ENCODE results near the gene GLI2. TPM values are rescaled to one million over a fixed set of nuclear protein-coding genes. Genes with fewer than 3 reads are reported as not detected.

Gene GLI2
- polyA plus RNA-seq, 4 donors = 1.2 to 3.6 TPM; not detected in 2

DNA sequence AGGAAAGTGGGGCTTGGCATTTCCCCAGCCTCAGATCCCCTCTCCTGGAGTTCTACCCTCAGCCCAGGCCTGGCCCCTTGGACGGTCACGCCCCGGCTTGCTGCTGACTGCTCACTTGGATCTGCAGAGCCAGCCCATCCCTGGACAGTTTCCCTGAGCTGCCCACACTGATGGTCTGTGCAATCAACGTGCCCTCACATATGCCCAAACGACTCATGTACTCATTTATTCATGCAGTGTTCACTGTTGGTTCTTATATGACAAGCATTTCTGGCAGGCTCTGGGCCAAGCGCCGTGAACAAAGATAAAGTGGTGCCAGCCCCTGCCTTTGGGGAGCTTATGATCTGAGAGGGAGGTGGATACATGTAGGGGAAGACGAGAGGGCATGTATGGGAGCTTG is 20.3 kb upstream of the GLI2 start:
- FAIRE-seq (no peak), DNase-seq (no peak)
- no peak overlapping the region for H3K27ac ChIP-seq (ENCODE audit: low read depth in 1 of 3, low read length in 2 of 3)
- no peak overlapping the region for H3K4me3 ChIP-seq (ENCODE audit: low read depth in 1 of 3, low read length in 3 of 3)
- no peaks in the 10 kb centered on the region for H3K9me3 ChIP-seq (ENCODE audit: control insufficient read depth in 2 of 2, insufficient read depth in 1 of 2, low read depth in 1 of 2, low read length in 1 of 2)
- no peaks in the 10 kb centered on the region for H3K4me1 ChIP-seq (ENCODE audit: control insufficient read depth in 3 of 3, insufficient read depth in 2 of 3, low read depth in 1 of 3, low read length in 2 of 3)
- H3K27me3 ChIP-seq (ENCODE audit: control insufficient read depth in 3 of 3, insufficient read depth in 3 of 3, low read length in 3 of 3) = peaks cover 0 to 29% (median 0%) of the 10 kb centered on the region in 3 donors
- 54 to 77% (median 73%) methylated on average over 8 of the region's 8 CpGs for WGBS, 3 donors
- no peaks in the 10 kb centered on the region for H3K36me3 ChIP-seq (ENCODE audit: control insufficient read depth in 3 of 3, insufficient read depth in 2 of 3, low read depth in 1 of 3, low read length in 3 of 3)

DNA sequence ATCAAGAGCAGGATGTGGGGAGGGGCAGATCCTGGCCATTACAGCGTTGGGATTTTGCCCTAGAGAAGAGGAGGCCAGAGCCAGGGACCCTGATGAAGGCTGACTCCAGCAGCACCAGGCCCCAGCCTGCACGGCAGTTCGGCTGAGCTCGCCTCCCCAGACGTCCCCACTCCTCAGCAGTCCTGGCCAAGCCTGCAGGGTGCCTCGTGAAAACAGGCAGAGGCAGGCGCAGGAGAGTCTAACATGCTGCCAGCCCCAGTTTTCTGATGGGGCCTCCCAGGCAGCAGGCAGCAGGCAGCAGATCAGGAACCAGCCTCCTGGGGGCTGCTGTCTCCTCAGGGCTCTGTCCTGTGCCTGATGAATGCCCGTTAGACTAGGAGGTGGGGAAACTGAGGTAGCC is 19.7 kb upstream of the GLI2 start:
- DNase-seq = no peak
- no peaks in the 10 kb centered on the region for H3K4me1 ChIP-seq (ENCODE audit: control insufficient read depth in 3 of 3, insufficient read depth in 2 of 3, low read depth in 1 of 3, low read length in 2 of 3)
- H3K27me3 ChIP-seq (ENCODE audit: control insufficient read depth in 3 of 3, insufficient read depth in 3 of 3, low read length in 3 of 3) = peaks cover 0 to 27% (median 0%) of the 10 kb centered on the region in 3 donors
- WGBS, 3 donors = 58 to 75% (median 72%) methylated on average over 8 of the region's 8 CpGs
- no peak overlapping the region for H3K4me3 ChIP-seq (ENCODE audit: low read depth in 1 of 3, low read length in 3 of 3)
- no peak overlapping the region for H3K27ac ChIP-seq (ENCODE audit: low read depth in 1 of 3, low read length in 2 of 3)
- FAIRE-seq = no peak
- H3K9me3 ChIP-seq (ENCODE audit: control insufficient read depth in 2 of 2, insufficient read depth in 1 of 2, low read depth in 1 of 2, low read length in 1 of 2) = no peaks in the 10 kb centered on the region
- no peaks in the 10 kb centered on the region for H3K36me3 ChIP-seq (ENCODE audit: control insufficient read depth in 3 of 3, insufficient read depth in 2 of 3, low read depth in 1 of 3, low read length in 3 of 3)

DNA sequence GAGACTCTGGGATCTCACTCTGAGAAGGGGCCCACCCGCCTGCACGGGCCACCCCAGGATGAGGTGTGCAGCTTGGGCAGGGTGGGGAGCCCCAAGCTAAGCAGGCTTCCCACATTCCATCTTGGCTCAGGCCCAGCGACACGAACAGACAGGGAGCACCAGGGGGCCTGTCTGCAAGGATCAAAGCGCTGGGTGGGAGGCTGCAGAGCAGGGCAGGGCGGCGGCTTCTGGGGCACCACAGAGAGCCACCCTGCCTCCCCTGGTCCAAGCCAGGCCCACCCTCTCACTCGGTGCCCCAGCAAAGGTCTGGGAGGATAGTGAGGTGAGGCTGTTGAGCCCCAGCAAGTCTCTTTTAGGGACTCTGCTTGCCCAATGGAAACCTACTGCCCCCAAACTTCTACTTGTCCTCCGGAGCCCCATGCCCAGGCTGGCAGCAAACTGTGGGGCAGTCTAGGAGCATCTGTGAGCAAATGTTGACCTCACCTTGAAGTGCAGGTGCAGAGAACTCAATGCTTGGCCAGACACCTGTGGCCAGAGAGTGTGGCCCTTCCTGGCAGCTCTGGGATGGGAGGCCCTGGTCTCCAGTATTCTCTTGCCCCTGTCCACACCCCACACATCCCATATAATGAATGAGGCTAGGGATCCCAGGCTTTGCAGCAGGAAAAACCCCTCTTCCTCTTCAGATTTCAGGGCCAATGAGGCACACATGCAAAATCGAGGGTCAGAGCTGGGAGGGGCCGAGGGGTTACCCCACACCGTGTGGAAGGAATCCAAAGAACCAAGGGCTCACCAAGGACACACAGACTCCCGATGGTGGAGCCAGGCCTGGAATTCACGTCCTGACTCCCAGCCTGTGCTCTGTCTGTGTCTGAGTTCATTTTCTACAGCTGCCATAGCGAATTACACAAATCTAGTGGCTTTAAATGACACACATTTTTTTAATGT is 18.8 kb upstream of the GLI2 start:
- Histone ChIP-seq H3K4me3 (ENCODE audit: low read depth in 1 of 3, low read length in 3 of 3) (no peak overlapping the region), H3K27me3 (ENCODE audit: control insufficient read depth in 3 of 3, insufficient read depth in 3 of 3, low read length in 3 of 3) (peaks cover 0 to 17% (median 0%) of the 10 kb centered on the region in 3 donors), H3K9me3 (ENCODE audit: control insufficient read depth in 2 of 2, insufficient read depth in 1 of 2, low read depth in 1 of 2, low read length in 1 of 2) (no peaks in the 10 kb centered on the region), H3K4me1 (ENCODE audit: control insufficient read depth in 3 of 3, insufficient read depth in 2 of 3, low read depth in 1 of 3, low read length in 2 of 3) (no peaks in the 10 kb centered on the region), H3K36me3 (ENCODE audit: control insufficient read depth in 3 of 3, insufficient read depth in 2 of 3, low read depth in 1 of 3, low read length in 3 of 3) (no peaks in the 10 kb centered on the region), H3K27ac (ENCODE audit: low read depth in 1 of 3, low read length in 2 of 3) (no peak overlapping the region)
- FAIRE-seq = no peak
- 58 to 76% (median 67%) methylated on average over 15 of the region's 15 CpGs for WGBS, 3 donors
- no peak for DNase-seq

DNA sequence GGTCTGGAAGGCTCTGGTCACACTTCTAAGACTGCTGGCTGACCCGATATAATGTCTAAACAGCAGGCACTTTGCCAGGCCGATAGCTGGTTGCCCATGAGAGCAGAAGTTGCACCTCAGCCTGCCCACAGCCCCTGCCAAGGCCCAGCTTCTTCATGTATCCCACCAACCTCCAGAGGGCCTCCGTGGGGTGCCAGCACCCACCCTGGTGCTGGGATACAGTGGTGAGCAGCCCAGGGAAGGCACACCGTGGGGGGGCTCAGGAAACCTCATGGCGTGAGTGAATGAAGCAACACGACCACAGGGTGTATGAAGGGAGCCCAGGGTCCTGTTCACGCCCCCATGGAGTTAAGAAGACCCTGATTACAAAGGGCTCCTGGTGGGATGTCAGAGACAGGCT is 16.2 kb upstream of the GLI2 start:
- Histone ChIP-seq H3K9me3 (ENCODE audit: control insufficient read depth in 2 of 2, insufficient read depth in 1 of 2, low read depth in 1 of 2, low read length in 1 of 2) (peaks cover 0 to 3% of the 10 kb centered on the region in 2 donors), H3K27ac (ENCODE audit: low read depth in 1 of 3, low read length in 2 of 3) (no peak overlapping the region), H3K4me3 (ENCODE audit: low read depth in 1 of 3, low read length in 3 of 3) (no peak overlapping the region), H3K36me3 (ENCODE audit: control insufficient read depth in 3 of 3, insufficient read depth in 2 of 3, low read depth in 1 of 3, low read length in 3 of 3) (no peaks in the 10 kb centered on the region), H3K27me3 (ENCODE audit: control insufficient read depth in 3 of 3, insufficient read depth in 3 of 3, low read length in 3 of 3) (peaks cover 0 to 16% (median 2%) of the 10 kb centered on the region in 3 donors), H3K4me1 (ENCODE audit: control insufficient read depth in 3 of 3, insufficient read depth in 2 of 3, low read depth in 1 of 3, low read length in 2 of 3) (no peaks in the 10 kb centered on the region)
- no peak for FAIRE-seq
- WGBS, 3 donors = 60 to 75% (median 67%) methylated on average over 7 of the region's 7 CpGs
- DNase-seq = no peak

DNA sequence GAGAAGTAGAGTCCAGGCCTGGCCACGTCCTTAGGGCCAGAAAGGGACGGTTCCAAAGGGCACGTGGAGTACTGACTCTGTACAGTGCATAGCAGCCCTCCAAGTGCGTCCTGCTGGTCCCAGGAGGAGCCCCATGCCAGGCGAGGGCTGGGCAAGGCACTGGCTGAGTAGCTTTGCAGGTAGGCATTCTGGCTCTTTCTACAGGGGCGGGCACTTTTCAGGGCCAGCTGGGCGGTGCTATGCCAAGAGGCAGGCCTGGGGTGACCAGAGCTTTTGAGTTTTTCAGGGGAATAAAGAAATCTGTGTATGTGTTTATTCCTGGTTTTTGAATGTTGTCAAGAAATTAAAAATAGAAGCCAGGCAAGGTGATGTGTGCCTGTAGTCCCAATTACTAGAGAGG is 15.4 kb upstream of the GLI2 start:
- H3K27me3 ChIP-seq (ENCODE audit: control insufficient read depth in 3 of 3, insufficient read depth in 3 of 3, low read length in 3 of 3) = peaks cover 0 to 16% (median 2%) of the 10 kb centered on the region in 3 donors
- FAIRE-seq (no peak), DNase-seq (no peak)
- no peak overlapping the region for H3K4me3 ChIP-seq (ENCODE audit: low read depth in 1 of 3, low read length in 3 of 3)
- no peaks in the 10 kb centered on the region for H3K4me1 ChIP-seq (ENCODE audit: control insufficient read depth in 3 of 3, insufficient read depth in 2 of 3, low read depth in 1 of 3, low read length in 2 of 3)
- no peak overlapping the region for H3K27ac ChIP-seq (ENCODE audit: low read depth in 1 of 3, low read length in 2 of 3)
- H3K9me3 ChIP-seq (ENCODE audit: control insufficient read depth in 2 of 2, insufficient read depth in 1 of 2, low read depth in 1 of 2, low read length in 1 of 2) = peaks cover 0 to 3% of the 10 kb centered on the region in 2 donors
- WGBS, 3 donors = 62 to 79% (median 65%) methylated on average over 7 of the region's 7 CpGs
- H3K36me3 ChIP-seq (ENCODE audit: control insufficient read depth in 3 of 3, insufficient read depth in 2 of 3, low read depth in 1 of 3, low read length in 3 of 3) = no peaks in the 10 kb centered on the region

DNA sequence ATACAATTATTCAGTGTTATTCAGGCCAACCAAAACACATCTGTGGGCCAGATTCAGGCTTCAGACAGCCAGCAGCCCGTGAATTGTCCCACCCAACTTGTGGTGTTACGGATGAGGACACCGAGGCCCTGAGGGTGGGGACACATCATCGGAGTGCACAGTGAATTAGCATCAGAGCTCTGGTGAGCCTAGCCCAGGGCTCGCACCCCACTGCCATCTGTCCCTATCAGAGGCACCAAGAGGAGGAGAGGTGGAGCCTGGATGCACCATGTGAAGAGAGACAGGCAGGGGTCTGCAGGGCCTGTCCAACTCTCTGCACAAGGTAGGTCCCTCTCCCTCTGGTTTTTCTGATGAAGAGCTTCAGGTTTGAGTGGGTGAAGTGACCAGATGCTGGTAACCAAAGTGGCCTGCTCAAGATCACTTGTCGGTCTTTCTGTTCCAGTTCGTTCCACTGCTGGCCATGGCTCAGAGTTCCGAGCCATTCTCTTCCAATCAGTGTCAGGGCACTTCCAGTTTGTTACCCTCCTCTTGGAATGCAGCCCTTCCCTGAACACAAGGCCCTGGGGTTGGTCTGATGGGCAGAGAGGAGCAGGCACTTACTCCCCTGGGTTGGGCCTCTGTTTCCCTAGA is 14.8 kb upstream of the GLI2 start:
- H3K4me3 ChIP-seq (ENCODE audit: low read depth in 1 of 3, low read length in 3 of 3) = no peak overlapping the region
- no peaks in the 10 kb centered on the region for H3K4me1 ChIP-seq (ENCODE audit: control insufficient read depth in 3 of 3, insufficient read depth in 2 of 3, low read depth in 1 of 3, low read length in 2 of 3)
- DNase-seq (no peak), FAIRE-seq (no peak)
- H3K36me3 ChIP-seq (ENCODE audit: control insufficient read depth in 3 of 3, insufficient read depth in 2 of 3, low read depth in 1 of 3, low read length in 3 of 3) = no peaks in the 10 kb centered on the region
- H3K27me3 ChIP-seq (ENCODE audit: control insufficient read depth in 3 of 3, insufficient read depth in 3 of 3, low read length in 3 of 3) = peaks cover 0 to 16% (median 4%) of the 10 kb centered on the region in 3 donors
- H3K9me3 ChIP-seq (ENCODE audit: control insufficient read depth in 2 of 2, insufficient read depth in 1 of 2, low read depth in 1 of 2, low read length in 1 of 2) = peaks cover 0 to 8% of the 10 kb centered on the region in 2 donors
- WGBS, 3 donors = 81 to 88% (median 85%) methylated on average over 8 of the region's 8 CpGs
- H3K27ac ChIP-seq (ENCODE audit: low read depth in 1 of 3, low read length in 2 of 3) = no peak overlapping the region

DNA sequence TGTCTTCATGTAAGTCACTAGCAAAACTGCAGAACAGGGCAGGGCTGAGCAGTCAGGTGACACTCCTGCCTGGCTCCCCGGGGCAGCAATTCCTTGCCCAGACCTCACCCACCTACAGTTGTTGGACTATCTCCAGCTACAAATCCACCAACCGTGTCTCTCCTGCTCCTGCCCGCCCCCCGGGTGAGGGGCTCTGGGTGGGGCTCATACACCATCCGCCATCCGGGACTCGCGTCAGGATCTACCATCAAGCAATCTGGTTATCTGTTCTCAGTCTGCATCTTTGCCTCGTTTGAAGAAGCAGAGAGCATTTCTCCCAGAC is 13.5 kb upstream of the GLI2 start:
- Histone ChIP-seq H3K36me3 (ENCODE audit: control insufficient read depth in 3 of 3, insufficient read depth in 2 of 3, low read depth in 1 of 3, low read length in 3 of 3) (no peaks in the 10 kb centered on the region), H3K27ac (ENCODE audit: low read depth in 1 of 3, low read length in 2 of 3) (no peak overlapping the region), H3K4me1 (ENCODE audit: control insufficient read depth in 3 of 3, insufficient read depth in 2 of 3, low read depth in 1 of 3, low read length in 2 of 3) (no peaks in the 10 kb centered on the region), H3K4me3 (ENCODE audit: low read depth in 1 of 3, low read length in 3 of 3) (no peak overlapping the region), H3K27me3 (ENCODE audit: control insufficient read depth in 3 of 3, insufficient read depth in 3 of 3, low read length in 3 of 3) (peaks cover 0 to 16% (median 4%) of the 10 kb centered on the region in 3 donors), H3K9me3 (ENCODE audit: control insufficient read depth in 2 of 2, insufficient read depth in 1 of 2, low read depth in 1 of 2, low read length in 1 of 2) (peaks cover 0 to 11% of the 10 kb centered on the region in 2 donors)
- DNase-seq (no peak), FAIRE-seq (no peak)
- WGBS, 3 donors = 43 to 59% (median 52%) methylated on average over 9 of the region's 9 CpGs

DNA sequence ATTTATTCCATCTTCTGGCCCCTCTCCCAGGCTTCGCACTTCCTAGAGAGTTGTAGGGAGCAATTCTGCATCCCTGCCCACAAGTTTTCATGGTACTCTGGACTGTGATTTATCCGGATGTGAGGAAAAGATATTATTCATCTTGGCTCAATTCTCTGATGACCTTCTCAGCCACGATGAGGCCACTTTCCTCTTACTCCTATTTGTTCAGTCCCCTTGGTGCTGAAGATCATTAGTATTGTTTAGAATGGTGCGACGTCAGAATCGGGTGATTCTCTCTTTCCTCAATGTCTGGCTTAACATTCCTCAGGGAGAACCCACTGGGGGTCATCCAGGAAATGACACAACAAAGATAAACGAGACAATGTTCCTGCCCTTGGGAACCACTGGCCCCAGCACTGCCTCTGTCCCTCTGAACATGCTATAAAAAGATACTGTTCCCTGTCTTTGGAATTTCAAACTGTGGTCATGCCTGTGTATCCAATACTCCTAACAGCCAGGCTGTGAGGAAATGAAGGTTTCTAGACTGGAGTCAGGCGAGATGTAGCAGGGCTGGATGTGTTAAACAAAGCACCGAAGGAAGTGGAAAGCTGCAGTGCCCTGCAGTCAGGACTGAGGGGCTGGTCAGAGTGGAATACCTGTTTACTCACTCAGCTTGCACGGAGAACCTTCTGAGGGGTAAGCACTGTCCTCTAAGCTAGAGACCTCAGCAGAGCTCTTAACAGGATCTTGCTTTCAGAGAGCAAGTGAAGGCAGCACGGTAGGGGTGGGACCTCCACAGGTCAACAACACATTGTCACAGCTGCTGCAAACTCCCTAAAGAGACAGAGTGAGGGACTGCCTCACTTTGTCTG is 12.9 kb upstream of the GLI2 start:
- no peaks in the 10 kb centered on the region for H3K36me3 ChIP-seq (ENCODE audit: control insufficient read depth in 3 of 3, insufficient read depth in 2 of 3, low read depth in 1 of 3, low read length in 3 of 3)
- no peaks in the 10 kb centered on the region for H3K4me1 ChIP-seq (ENCODE audit: control insufficient read depth in 3 of 3, insufficient read depth in 2 of 3, low read depth in 1 of 3, low read length in 2 of 3)
- DNase-seq (no peak), FAIRE-seq (no peak)
- H3K27me3 ChIP-seq (ENCODE audit: control insufficient read depth in 3 of 3, insufficient read depth in 3 of 3, low read length in 3 of 3) = peaks cover 0 to 16% (median 4%) of the 10 kb centered on the region in 3 donors
- WGBS, 3 donors = 22 to 31% (median 30%) methylated on average over 11 of the region's 11 CpGs
- no peak overlapping the region for H3K4me3 ChIP-seq (ENCODE audit: low read depth in 1 of 3, low read length in 3 of 3)
- H3K27ac ChIP-seq (ENCODE audit: low read depth in 1 of 3, low read length in 2 of 3) = peak overlapping the region in 1 of 3 donors; percentile 12
- H3K9me3 ChIP-seq (ENCODE audit: control insufficient read depth in 2 of 2, insufficient read depth in 1 of 2, low read depth in 1 of 2, low read length in 1 of 2) = peaks cover 0 to 11% of the 10 kb centered on the region in 2 donors
